GM19023 (cell line): ENCODE data around the gene BANP.
"Not testable (repeated sequence)": the region's sequence is repeated elsewhere in the genome, so short reads cannot be mapped to it uniquely, and the experiment has no call there.

Source experiments
- ATAC-seq: cut with Tn5 transposase; IDR thresholded peaks from one replicate; pipeline ENCODE4 v1.9.1; 2021; ENCODE audit warnings: mild to moderate bottlenecking, moderate library complexity; ENCODE audit not compliant: unreplicated experiment

BANP gene

GRCh38 chr16:88043208-88043910 is 92.1 kb downstream of the BANP start:
- not testable (repeated sequence) for ATAC-seq

DNA sequence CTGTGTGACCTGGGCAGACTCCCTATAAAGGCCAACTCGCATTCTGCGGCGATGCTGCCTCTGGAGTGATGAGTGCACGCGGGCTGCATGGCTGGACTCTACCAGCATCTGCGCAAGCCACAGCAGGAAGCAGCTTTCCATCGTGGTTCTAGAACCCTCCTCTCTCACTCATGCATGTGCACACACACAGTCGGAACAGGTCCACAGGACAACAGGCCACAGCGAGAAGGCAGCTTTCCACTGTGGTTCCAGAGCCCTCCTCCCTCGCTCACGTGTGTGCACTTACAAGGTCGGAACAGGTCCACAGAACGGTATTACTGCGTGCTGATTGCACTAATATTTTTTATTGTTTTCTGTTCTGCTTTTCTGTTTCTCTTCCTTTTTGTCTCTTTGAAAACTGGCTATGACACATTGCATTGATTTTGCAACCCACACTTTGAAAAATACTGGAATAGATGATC is 92.9 kb downstream of the BANP start:
- ATAC-seq, result peak; percentile 66

GRCh38 chr16:88045361-88045760 is 94.1 kb downstream of the BANP start:
- ATAC-seq, result not testable (repeated sequence)

DNA sequence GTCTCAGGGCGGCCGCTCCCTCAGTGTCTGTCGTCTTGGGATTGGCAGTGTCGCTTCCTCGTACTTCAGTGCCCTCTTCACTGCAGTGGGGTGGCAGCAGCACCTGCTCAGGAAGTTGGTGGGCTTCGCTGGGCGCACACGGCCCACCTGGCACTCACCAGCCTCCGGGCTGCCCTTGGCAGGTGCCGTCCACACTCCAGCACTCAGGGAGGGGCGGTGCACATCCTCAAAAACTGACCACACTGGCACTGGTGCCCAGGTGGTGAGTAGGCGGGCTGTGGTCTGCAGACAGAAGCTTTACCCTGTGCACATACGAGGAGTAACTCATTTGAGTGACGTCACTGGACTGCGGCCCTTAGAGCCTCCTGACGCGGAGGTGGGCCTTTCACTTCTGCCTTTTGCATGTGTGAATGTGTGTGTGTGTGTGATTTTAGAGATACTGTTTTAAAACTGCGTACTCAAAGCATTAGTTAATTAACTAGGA is 94.6 kb downstream of the BANP start:
- ATAC-seq, result peak; percentile 62

DNA sequence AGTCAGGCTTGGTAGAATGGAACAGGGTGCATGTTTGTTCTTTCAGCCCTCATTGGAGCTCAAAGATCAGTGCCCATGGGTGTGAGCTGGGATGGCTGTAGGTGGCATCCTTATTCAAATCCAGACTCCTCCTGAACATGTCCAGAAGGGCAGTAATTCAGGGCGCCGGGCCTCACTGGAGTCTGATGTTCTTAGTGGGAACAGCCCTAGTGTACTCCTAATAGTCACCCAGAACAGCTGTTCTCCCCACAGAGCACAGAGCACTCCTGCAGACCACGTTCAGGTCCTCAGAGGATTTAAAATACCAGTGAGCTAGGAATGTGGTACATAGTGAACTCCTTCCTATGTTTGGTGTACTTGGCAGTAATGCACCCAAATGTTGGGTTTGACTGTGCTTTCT is 96.2 kb downstream of the BANP start:
- no peak for ATAC-seq

DNA sequence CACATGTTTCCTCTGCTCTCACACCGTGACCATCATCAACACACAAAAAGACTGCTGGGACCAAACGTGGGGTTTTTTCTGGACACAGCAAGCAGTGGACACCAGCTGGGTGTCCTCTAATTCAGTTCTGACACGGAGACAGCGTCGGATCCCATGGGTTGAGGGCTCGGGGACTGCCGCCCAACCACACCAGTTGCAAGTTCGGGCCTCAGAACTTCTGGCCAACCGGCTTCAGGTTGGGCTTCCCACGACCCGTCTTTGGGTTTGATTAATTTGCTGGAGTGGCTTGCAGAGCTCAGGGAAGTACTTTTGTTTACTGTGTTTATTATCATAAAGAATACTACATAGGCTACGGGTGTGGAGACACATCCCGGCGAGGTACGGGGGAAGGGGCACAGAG is 97.8 kb downstream of the BANP start:
- no peak for ATAC-seq

GRCh38 chr16:88049561-88050545 is 98.6 kb downstream of the BANP start:
- no peak for ATAC-seq

DNA sequence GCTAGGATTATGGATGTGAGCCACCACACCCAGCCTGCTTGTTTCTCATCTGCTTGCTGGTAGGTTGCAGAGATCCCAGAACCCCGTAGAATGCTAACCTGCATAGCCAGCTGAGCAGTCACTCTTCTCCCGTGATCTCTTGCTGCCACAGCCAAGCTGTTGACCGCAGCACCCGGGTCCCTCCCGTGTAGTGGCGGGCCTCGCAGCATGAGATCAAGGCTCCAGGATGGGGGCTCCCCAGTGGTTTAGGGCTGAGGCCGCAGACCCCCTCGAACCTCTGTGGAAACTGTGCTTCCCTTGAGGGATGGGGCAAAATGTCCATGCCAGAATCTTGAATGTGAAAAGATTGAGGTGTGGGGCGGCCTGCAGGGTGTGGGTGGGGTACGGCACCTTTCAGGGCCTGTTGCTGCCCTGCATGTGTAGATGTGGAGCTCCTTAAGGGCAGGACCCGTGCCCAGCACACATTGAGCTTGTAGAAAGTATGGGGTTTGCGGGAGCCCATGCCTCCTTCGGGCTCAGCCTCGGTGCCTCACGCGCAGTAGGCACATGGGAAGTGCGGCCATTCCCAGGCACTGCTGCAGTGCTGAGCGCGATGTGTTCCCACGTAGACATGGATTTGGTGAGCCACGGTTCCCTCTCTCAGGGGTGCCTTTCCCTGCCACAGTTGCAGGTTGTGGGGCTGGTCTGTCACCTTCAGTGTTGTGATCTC is 99.9 kb downstream of the BANP start:
- no peak for ATAC-seq

DNA sequence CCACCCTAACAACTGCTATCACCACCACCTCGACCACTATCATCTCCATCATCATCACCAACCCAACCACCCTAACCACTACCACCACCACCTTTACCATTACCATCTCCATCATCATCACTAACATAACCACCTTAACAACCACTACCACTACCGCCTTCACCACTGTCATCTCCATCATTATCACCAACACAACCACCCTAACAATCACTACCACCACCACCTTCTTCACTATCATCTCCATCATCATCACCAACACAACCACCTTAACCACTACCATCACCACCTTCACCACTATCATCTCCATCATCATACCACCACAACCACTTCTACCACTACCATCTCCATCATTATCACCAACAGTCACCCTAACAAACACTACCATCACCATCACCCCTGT is 101.4 kb downstream of the BANP start:
- no peak for ATAC-seq

- not testable (repeated sequence) for ATAC-seq
Observed at GRCh38 chr16:88053479-88053878, 102.2 kb downstream of the BANP start.

GRCh38 chr16:88055356-88055755 is 104.1 kb downstream of the BANP start:
- no peak for ATAC-seq

GRCh38 chr16:88056212-88056611 is 105.0 kb downstream of the BANP start:
- ATAC-seq, result no peak

GRCh38 chr16:88057656-88058055 is 106.4 kb downstream of the BANP start:
- no peak for ATAC-seq

- no peak for ATAC-seq
Observed at GRCh38 chr16:88058136-88058535, 106.9 kb downstream of the BANP start.

GRCh38 chr16:88058817-88059216 is 107.6 kb downstream of the BANP start:
- ATAC-seq, result no peak

- no peak for ATAC-seq
Observed at GRCh38 chr16:88059701-88060386, 108.6 kb downstream of the BANP start.

- ATAC-seq, result no peak
Observed at GRCh38 chr16:88060524-88061219, 109.4 kb downstream of the BANP start.

DNA sequence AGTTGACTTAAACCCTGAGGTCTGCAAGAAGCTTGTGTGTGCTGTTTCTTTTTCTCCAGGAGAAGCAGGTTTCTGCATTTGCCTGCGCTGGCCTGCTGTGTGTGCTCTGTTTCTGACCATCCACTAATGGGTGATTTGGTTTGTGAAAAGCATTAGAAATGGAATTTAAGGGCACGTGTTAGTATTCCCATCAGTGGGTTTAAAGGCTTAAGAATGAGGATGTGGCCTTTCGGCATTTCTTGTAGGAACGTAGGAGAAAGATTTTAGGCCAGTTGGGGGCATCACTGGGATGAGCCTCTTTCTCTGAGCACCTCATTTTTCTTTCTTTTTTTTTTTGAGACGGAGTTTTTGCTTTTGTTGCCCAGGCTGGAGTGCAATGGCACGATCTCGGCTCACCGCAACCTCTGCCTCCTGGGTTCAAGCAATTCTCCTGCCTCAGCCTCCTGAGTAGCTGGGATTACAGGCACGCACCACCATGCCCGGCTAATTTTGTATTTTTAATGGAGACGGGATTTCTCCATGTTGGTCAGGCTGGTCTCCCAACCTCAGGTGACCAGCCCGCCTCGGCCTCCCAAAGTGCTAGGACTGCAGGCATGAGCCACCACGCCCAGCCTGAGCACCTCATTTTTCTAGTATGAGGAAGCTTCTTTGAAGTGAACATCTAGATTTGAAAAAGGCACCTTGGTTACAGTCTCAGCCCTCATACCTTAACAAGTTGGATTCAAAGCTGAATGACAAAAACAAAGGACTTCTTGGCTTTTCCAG is 110.3 kb downstream of the BANP start:
- ATAC-seq, result no peak
